Activated naive CD8-positive, alpha-beta T cell (primary cell): ENCODE results near the gene ERC1.
"Not testable (repeated sequence)": the region's sequence is repeated elsewhere in the genome, so short reads cannot be mapped to it uniquely, and the experiment has no call there.

ENCODE experiments used
- H3K27ac Mint-ChIP-seq: one replicate; pipeline ENCODE4 v1.8.0; 2021; ENCODE audit warnings: mixed read lengths
- H3K27me3 Mint-ChIP-seq: one replicate; pipeline ENCODE4 v1.8.0; 2021; ENCODE audit warnings: mixed read lengths
- H3K36me3 Mint-ChIP-seq: one replicate; pipeline ENCODE4 v1.8.0; 2021; ENCODE audit warnings: mixed read lengths
- H3K4me1 Mint-ChIP-seq: one replicate; pipeline ENCODE4 v1.8.0; 2021; ENCODE audit warnings: low read depth, mixed read lengths
- H3K4me3 Mint-ChIP-seq: one replicate; pipeline ENCODE4 v1.8.0; 2021; ENCODE audit warnings: mild to moderate bottlenecking, mixed read lengths
- H3K9me3 Mint-ChIP-seq: one replicate; pipeline ENCODE4 v1.8.0; 2021; ENCODE audit warnings: low read depth, mixed read lengths

Gene ERC1

DNA sequence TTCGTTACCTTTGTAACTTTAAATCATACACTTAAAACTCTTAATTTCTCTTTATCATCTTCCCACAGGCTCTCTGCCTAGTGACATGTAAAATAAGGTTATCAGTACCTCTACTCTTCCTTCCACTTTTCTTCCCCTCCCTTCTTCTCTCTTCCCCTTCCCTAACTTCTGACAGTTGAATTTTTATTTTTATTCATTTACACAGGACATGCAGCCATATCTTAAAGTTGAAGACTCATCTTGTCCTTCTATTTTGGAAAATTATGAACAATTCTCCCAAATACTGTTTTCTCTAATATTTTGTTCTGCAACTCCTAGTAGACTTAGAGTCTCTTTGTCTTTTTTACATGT is 339.4 kb downstream of the ERC1 start:
- Mint-ChIP-seq H3K27me3 (no peaks in the 10 kb centered on the region), H3K36me3 (peaks cover 18% of the 10 kb centered on the region), H3K4me3 (no peak overlapping the region), H3K27ac (no peak overlapping the region), H3K4me1 (no peaks in the 10 kb centered on the region), H3K9me3 (no peaks in the 10 kb centered on the region)

DNA sequence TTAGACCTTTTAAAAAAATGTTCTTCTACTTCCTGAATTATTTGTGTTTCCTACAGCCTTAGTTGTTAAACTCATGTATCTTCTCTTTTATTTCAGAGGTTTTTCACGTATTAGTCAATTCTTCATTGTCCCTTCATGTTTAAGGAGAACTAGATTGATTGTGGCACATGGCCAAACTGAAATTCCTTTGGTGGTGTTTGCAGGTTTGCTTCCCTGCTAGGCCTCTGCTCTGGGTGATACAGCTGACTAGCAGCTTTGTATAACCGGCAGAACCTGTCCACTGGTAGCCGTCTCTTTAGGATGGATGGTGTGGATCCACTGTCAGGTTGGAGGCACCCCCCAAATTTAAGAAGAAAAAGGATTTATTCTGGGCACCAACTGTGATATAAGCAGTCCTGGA is 341.3 kb downstream of the ERC1 start:
- Mint-ChIP-seq H3K36me3 (peaks cover 21% of the 10 kb centered on the region), H3K4me1 (peaks cover 2% of the 10 kb centered on the region), H3K27me3 (no peaks in the 10 kb centered on the region), H3K9me3 (no peaks in the 10 kb centered on the region), H3K4me3 (no peak overlapping the region), H3K27ac (no peak overlapping the region)

DNA sequence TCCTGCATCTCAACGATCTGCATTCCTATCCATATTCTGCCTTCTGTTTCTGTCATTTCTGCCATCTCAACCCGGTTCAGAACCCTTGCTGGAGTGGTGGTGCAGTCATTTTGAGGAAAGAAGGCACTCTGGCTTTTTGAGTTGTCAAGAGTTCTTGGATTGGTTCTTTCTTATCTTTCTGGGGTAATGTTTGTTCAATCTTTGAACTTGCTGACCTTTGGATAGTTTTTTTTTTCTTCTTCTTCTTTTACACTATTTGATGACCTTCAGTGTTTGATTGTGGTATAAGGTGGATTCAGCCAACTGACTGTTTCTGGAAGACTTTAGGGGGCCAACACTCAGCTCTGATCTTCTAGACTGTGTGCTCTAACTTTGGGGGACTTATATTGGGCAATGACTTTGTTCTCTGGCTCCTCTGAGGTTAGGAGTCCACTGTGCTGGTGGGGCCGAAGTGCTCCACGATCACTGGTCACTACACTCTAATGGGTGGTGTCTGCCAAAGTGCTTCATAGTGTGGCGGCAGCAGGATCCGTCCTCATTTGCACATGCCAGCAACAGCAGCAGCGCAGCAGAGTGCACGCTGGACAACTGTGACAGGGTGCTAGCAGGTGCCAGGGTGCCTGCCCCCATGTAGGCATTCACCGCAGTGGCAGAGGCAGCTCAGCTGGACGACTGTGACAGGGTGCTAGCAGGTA is 347.6 kb downstream of the ERC1 start:
- H3K9me3 Mint-ChIP-seq: no peaks in the 10 kb centered on the region
- no peak overlapping the region for H3K4me3 Mint-ChIP-seq
- H3K27me3 Mint-ChIP-seq: no peaks in the 10 kb centered on the region
- peaks cover 23% of the 10 kb centered on the region for H3K36me3 Mint-ChIP-seq
- no peak overlapping the region for H3K27ac Mint-ChIP-seq
- H3K4me1 Mint-ChIP-seq: peaks cover 4% of the 10 kb centered on the region

DNA sequence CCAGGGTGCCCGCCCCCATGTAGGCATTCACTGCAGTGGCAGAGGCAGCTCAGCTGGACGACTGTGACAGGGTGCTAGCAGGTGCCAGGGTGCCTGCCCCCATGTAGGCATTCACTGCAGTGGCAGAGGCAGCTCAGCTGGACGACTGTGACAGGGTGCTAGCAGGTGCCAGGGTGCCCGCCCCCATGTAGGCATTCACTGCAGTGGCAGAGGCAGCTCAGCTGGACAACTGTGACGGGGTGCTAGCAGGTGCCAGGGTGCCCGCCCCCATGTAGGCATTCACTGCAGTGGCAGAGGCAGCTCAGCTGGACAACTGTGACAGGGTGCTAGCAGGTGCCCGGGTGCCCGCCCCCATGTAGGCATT is 348.1 kb downstream of the ERC1 start:
- not testable (repeated sequence) for H3K27me3 Mint-ChIP-seq, H3K27ac Mint-ChIP-seq, H3K4me3 Mint-ChIP-seq, H3K9me3 Mint-ChIP-seq, H3K4me1 Mint-ChIP-seq
- peaks cover 18% of the 10 kb centered on the region for H3K36me3 Mint-ChIP-seq

DNA sequence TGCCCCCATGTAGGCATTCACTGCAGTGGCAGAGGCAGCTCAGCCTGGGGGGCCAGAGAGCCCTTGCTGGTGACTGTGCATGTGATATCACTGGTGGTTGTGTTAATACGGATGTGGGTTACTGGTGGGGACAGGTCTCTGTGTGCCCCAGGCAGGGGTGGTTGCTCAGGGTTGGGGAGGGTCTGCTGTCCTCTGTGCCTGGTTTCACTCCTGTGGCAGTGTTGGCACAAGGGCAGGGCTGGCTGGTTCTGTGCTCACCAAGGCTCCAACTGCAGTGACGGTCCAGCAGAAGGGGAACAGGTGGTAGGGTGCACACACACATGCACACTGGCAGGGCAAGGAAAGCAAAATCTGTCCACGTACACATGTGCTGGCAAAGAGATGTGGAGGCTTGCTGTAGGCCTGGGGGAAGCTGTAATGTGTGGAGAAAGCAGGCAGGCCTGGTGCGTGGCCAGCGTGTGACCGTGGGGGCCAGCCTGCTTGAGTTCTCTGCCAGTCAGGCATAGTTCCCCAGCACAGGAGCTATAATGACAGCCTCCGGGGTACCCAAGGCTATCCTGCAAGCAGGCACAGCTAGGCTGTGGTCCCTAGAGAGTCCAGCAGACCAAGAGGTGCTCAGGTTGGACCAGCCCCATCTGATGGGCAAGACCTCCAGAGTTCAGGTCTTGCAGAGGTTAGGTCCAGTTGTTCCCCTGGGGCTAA is 348.7 kb downstream of the ERC1 start:
- Mint-ChIP-seq H3K4me1 (peaks cover 8% of the 10 kb centered on the region), H3K27ac (no peak overlapping the region), H3K27me3 (no peaks in the 10 kb centered on the region), H3K4me3 (no peak overlapping the region), H3K36me3 (peaks cover 15% of the 10 kb centered on the region), H3K9me3 (no peaks in the 10 kb centered on the region)

DNA sequence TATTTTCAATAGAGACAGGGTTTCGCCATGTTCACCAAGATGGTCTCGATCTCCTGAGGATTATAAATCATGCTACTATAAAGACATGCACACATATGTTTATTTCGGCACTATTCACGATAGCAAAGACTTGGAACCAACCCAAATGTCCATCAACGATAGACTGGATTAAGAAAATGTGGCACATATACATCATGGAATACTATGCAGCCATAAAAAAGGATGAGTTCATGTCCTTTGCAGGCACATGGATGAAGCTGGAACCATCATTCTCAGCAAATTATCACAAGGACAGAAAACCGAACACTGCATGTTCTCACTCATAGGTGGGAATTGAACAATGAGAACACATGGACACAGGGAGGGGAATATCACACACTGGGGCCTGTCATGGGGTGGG is 350.2 kb downstream of the ERC1 start:
- H3K27ac Mint-ChIP-seq, H3K4me3 Mint-ChIP-seq, H3K9me3 Mint-ChIP-seq, H3K4me1 Mint-ChIP-seq, H3K27me3 Mint-ChIP-seq: not testable (repeated sequence)
- H3K36me3 Mint-ChIP-seq: peaks cover 17% of the 10 kb centered on the region

DNA sequence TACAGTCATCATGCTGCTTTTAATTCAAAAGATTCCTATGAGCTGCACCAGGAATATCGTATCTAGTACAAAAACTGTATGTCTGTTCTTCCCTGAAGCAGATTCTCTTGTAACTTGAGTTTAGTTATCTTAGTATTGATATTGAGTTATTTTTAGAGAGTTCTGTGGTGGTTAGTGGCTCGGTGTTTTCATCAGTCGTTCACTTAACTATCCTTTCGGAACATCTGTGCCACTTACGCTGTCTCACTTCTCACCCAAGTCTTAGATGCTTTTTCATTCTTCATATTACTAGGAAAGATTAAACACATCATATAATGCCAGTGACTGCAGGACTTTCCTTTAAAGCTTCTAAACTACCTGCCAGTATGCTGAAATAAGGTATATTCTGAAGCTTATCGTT is 352.4 kb downstream of the ERC1 start:
- Mint-ChIP-seq H3K36me3 (peaks cover 17% of the 10 kb centered on the region), H3K27me3 (no peaks in the 10 kb centered on the region), H3K4me3 (no peak overlapping the region), H3K27ac (no peak overlapping the region), H3K9me3 (no peaks in the 10 kb centered on the region), H3K4me1 (peaks cover 6% of the 10 kb centered on the region)

DNA sequence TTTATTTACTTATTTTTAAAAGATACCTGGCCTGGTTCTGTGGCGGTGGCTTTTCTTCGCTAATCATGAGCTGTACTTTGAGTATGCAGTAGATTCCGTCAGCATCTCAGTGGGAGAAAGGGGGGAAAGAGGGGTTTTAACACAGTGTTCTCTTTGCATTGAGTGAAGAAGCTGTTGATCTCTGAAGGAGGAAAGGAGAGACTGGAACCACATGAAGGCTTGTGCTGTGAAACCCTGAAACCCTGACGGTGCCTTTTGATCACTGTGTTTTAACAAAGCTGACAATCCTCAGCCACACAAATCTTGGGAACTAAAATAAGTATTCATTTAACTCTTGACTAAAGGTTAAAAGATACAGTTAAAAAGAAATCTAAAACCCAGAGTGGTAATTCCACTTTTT is 353.2 kb downstream of the ERC1 start:
- no peaks in the 10 kb centered on the region for H3K9me3 Mint-ChIP-seq
- H3K27ac Mint-ChIP-seq: no peak overlapping the region
- H3K27me3 Mint-ChIP-seq: no peaks in the 10 kb centered on the region
- no peak overlapping the region for H3K4me3 Mint-ChIP-seq
- peaks cover 6% of the 10 kb centered on the region for H3K4me1 Mint-ChIP-seq
- peaks cover 15% of the 10 kb centered on the region for H3K36me3 Mint-ChIP-seq

DNA sequence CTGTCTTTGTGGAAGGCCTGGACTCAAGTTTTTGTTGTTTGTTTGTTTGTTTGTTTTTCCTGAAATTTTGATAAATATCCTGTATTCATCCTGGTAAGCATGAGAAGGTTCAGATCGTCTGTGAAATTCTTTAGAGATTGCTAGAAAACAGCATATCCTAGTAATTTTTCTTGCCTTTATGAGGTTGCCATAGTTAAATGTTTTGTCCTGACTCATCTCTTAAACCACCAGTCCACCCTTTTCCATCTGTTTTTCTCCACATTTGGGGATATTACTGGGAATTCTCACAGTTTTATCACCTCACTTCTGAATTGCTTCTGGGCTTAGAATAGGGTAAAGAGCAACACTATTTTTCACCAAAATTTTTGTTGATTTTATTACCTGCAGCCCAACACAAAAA is 355.1 kb downstream of the ERC1 start:
- Mint-ChIP-seq H3K36me3 (peaks cover 9% of the 10 kb centered on the region), H3K27me3 (no peaks in the 10 kb centered on the region), H3K9me3 (no peaks in the 10 kb centered on the region), H3K4me1 (peaks cover 6% of the 10 kb centered on the region), H3K27ac (no peak overlapping the region), H3K4me3 (no peak overlapping the region)

DNA sequence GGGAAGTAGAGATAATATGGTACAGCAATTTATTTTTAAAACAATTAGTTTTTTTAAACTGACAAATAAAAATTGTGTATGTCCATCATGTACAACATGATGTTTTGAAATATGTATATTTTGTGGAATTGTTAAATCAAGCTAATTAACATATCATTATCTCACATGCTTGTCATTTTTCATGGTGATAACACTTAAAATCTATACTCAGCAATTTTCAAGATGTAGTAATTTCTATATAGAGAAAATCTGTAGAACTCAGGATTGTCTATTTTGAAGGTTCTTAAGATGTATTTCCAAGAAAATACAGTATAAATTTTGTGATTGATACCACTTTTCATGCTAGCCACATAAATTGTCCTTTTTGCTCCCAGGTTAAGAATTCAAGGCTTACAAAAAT is 356.3 kb downstream of the ERC1 start:
- Mint-ChIP-seq H3K9me3 (no peaks in the 10 kb centered on the region), H3K36me3 (peaks cover 7% of the 10 kb centered on the region), H3K27ac (no peak overlapping the region), H3K4me1 (peaks cover 6% of the 10 kb centered on the region), H3K27me3 (no peaks in the 10 kb centered on the region), H3K4me3 (no peak overlapping the region)

DNA sequence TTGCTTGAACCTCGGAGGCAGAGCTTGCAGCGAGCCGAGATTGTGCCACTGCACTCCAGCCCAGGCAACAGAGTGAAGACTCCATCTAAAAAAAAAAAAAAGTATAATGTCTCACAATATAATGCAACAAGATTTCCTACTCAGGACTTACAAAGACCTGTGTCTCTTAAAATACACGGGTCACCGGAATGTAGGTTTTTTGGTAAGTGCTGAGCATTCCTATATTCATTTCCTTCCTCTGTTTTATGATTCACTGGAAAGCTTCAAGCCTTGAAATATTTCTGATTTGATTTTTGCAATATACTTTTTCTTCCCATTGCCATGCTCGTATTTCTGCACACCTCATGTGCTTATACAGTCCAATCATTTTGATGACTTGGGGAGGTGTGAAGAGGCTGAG is 357.6 kb downstream of the ERC1 start:
- Mint-ChIP-seq H3K4me3 (no peak overlapping the region), H3K27ac (no peak overlapping the region), H3K27me3 (no peaks in the 10 kb centered on the region), H3K4me1 (peaks cover 4% of the 10 kb centered on the region), H3K36me3 (peaks cover 7% of the 10 kb centered on the region), H3K9me3 (no peaks in the 10 kb centered on the region)

DNA sequence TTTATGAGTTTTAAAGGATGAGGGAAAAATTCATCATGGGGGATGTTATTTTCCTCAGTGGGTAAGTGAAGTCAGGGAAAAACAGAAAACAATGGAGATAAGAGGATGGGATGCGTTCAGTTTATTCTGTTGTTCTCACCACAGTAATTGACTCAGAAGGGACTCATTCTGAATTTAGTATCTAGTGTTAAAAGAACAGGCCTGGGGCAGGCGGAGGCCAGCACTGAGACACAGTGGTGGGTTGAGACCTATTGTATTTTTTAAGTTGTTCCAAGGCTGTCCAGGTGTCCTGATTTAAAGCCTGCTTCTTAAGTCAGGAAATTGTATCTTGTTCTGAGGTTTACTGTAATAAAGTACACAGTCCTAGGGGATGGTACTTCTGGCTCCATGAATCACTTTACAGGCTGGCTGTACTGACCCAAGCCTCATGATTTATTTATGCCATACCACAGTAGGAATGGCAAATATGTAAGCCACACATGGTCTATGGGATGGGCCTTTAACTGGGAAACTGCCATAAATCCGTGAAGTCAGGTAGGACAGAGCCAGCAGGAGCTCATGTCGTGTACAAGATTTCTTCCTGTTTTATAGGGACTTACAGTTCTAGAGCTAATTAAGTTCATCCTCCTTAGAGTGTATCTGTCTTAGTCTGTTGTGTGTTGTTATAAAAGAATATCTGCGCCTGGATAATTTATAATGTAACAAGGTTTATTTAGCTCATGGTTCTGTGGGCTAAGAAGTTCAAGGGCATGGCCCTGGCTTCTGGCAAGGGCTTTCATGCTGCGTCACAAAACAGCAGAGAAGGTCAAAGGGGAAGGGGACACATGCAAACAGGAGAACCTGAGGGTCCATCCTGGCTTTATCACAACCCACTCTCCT is 359.3 kb downstream of the ERC1 start:
- no peaks in the 10 kb centered on the region for H3K9me3 Mint-ChIP-seq
- no peaks in the 10 kb centered on the region for H3K4me1 Mint-ChIP-seq
- no peak overlapping the region for H3K4me3 Mint-ChIP-seq
- no peak overlapping the region for H3K27ac Mint-ChIP-seq
- H3K36me3 Mint-ChIP-seq: peaks cover 8% of the 10 kb centered on the region
- H3K27me3 Mint-ChIP-seq: no peaks in the 10 kb centered on the region

DNA sequence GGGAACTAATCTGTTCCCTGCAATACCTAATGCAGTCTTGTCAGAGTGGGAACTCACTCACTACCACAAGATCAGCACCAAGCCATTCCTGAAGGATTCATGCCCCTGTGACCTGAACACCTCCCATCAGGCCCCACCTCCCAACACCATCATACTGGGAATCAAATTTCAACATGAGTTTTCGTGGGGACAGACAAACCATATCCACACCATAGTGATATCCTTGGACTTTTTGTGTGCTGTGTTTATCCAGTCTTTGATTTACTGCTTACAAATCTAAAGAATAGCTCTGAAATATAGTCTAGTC is 359.9 kb downstream of the ERC1 start:
- H3K4me1 Mint-ChIP-seq: no peaks in the 10 kb centered on the region
- H3K27ac Mint-ChIP-seq: no peak overlapping the region
- no peak overlapping the region for H3K4me3 Mint-ChIP-seq
- peaks cover 7% of the 10 kb centered on the region for H3K36me3 Mint-ChIP-seq
- no peaks in the 10 kb centered on the region for H3K27me3 Mint-ChIP-seq
- no peaks in the 10 kb centered on the region for H3K9me3 Mint-ChIP-seq

DNA sequence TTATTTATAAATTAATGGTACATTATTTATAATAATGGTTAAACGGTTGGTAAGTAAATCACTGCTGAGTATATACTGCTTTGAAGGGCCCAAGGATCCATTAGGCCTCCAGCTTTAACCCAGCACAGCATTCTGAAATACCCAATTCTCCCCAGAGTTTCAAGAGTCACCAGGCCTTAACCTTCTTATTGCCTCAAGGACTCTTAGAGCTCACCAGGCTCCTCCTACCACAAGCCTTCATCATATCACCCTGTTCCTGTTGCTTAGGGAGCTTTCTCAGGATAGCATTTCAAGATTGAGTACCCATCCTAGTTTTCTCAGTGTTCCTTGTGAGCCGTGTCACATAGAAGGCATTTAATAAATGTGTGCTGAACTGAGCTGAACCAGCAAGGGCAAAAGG is 360.9 kb downstream of the ERC1 start:
- Mint-ChIP-seq H3K4me1 (no peaks in the 10 kb centered on the region), H3K4me3 (no peak overlapping the region), H3K27me3 (no peaks in the 10 kb centered on the region), H3K36me3 (peaks cover 6% of the 10 kb centered on the region), H3K9me3 (no peaks in the 10 kb centered on the region), H3K27ac (no peak overlapping the region)

DNA sequence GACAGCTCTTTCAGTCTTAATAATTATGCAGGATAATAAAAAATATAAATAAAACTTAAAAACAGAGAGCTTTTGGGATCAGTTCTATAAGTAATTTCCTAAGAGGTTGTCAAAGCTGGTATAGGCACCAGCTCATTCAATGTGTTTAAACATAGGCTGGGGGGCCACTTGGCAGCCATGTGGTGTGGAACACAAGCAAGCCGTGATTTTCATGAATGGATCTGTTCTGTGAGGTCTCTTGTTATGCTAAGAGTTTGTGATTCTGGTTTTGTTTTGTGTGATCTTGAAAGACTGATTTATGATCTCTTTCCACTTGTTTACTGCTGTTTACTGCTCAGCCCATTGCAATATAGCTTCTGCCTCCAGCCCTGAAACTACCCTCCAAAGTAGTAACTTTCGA is 362.4 kb downstream of the ERC1 start:
- Mint-ChIP-seq H3K27ac (no peak overlapping the region), H3K9me3 (no peaks in the 10 kb centered on the region), H3K4me3 (no peak overlapping the region), H3K36me3 (peaks cover 4% of the 10 kb centered on the region), H3K27me3 (no peaks in the 10 kb centered on the region), H3K4me1 (no peaks in the 10 kb centered on the region)
